Thyroid gland (tissue), 4 donors: ENCODE results near the gene LRIG1. TPM values are rescaled to one million over a fixed set of nuclear protein-coding genes. Genes with fewer than 3 reads are reported as not detected.
A peak's percentile ranks its signal among the peaks of the same experiment; 100 is the strongest.

Experiments
- DNase-seq, 2 donors: peaks; one replicate each; pipeline ENCODE4 v3.0.0-alpha.2; 2019
- H3K27ac ChIP-seq, 3 donors: fragments of 200-600 bp; sonication (generic); 1 replicate in 2 of 3; 2 replicates in 1 of 3; pipeline ENCODE4 v1.5.1; 2016 to 2019; ENCODE audit warnings: mild to moderate bottlenecking in 1 of 3, moderate library complexity in 1 of 3
- H3K27me3 ChIP-seq: fragments of 200-600 bp; sonication (generic); one replicate; pipeline ENCODE4 v1.5.1; 2019
- H3K36me3 ChIP-seq, 2 donors: fragments of 200-600 bp; sonication (generic); one replicate each; pipeline ENCODE4 v1.5.1; 2016 to 2019
- H3K4me1 ChIP-seq, 2 donors: fragments of 200-600 bp; sonication (generic); one replicate each; pipeline ENCODE4 v1.5.1; 2017 to 2019
- H3K4me3 ChIP-seq, 3 donors: fragments of 200-600 bp; sonication (generic); replicated peaks in 1 of 3; 1 replicate in 2 of 3; 2 replicates in 1 of 3; pipeline ENCODE4 v1.5.1; 2016; ENCODE audit warnings: mild to moderate bottlenecking in 1 of 3
- H3K9me3 ChIP-seq: fragments of 200-600 bp; sonication (generic); one replicate; pipeline ENCODE4 v1.5.1; 2017
- CTCF ChIP-seq, 6 experiments: fragments of 200-600 bp in 3 of 6; fragments of 450-650 bp in 3 of 6; sonication (generic) in 3 of 6; IDR thresholded peaks; one replicate each; pipeline ENCODE4 v1.5.1; 2016 to 2019; ENCODE audit warnings: antibody characterized with exemption in 6 of 6, mild to moderate bottlenecking in 2 of 6, inconsistent platforms in 1 of 6, moderate library complexity in 1 of 6
- POLR2A ChIP-seq, 2 donors: fragments of 450-650 bp; IDR thresholded peaks; one replicate each; pipeline ENCODE4 v1.6.1; 2017; ENCODE audit warnings: antibody characterized with exemption in 2 of 2, mild to moderate bottlenecking in 2 of 2, moderate library complexity in 1 of 2
- WGBS, 2 donors: methylation state at CpG; one replicate each; pipeline ENCODE4 v1.1.5; 2017; 5-methylcytosine and 5-hydroxymethylcytosine counted together
- intact Hi-C: fragments of 100-400 bp; cut with DNase I; formaldehyde crosslinking; loops from one replicate; pipeline ENCODE4 v1.15.1; 2023
- total RNA-seq, 4 donors: library from RNA; depleted of rRNA; stranded (reverse); fragments of >200 nt; gene quantifications; one replicate each; pipeline ENCODE4 v1.2.3, GENCODE V29; 2016

LRIG1 gene
- total RNA-seq, 4 donors from 2014 or later = 45.8 to 69.7 (median 61.7) TPM

GRCh38 chr3:66482018-66482404 lies 18.8 kb downstream of the LRIG1 start:
- Histone ChIP-seq H3K9me3 (no peaks in the 10 kb centered on the region), H3K27ac (peak overlapping the region; percentile 78 to 80 (median 79)), H3K4me1 (peaks cover 39 to 62% of the 10 kb centered on the region in 2 donors), H3K4me3 (no peak overlapping the region), H3K27me3 (no peaks in the 10 kb centered on the region), H3K36me3 (no peaks in the 10 kb centered on the region)
- intact Hi-C loops = no loop called here
- no peak for DNase-seq
- 60 to 65% methylated on average over 6 of the region's 6 CpGs for WGBS, 2 donors
- no peak for TF ChIP-seq POLR2A (IDR thresholded peaks at IDR 0.05)
- TF ChIP-seq CTCF (IDR thresholded peaks at IDR 0.05) = no peak

GRCh38 chr3:66481071-66482017 lies 19.5 kb downstream of the LRIG1 start:
- Histone ChIP-seq H3K4me3 (no peak overlapping the region), H3K4me1 (peaks cover 38 to 64% of the 10 kb centered on the region in 2 donors), H3K27me3 (no peaks in the 10 kb centered on the region), H3K36me3 (no peaks in the 10 kb centered on the region), H3K27ac (peak overlapping the region; percentile 13 to 80 (median 79)), H3K9me3 (no peaks in the 10 kb centered on the region)
- WGBS, 2 donors = 48 to 58% methylated on average over 13 of the region's 13 CpGs
- no peak for DNase-seq
- TF ChIP-seq CTCF (IDR thresholded peaks at IDR 0.05) (no peak), POLR2A (IDR thresholded peaks at IDR 0.05) (no peak)
- intact Hi-C loops = no loop called here

GRCh38 chr3:66480666-66481065 lies 20.2 kb downstream of the LRIG1 start:
- H3K27ac ChIP-seq = peak overlapping the region in 2 of 3 donors; percentile 25 to 80
- intact Hi-C loops = no loop called here
- peaks cover 43 to 66% of the 10 kb centered on the region in 2 donors for H3K4me1 ChIP-seq

GRCh38 chr3:66479532-66479947 lies 21.3 kb downstream of the LRIG1 start:
- Histone ChIP-seq H3K27ac (no peak overlapping the region), H3K4me3 (no peak overlapping the region), H3K4me1 (peaks cover 52 to 75% of the 10 kb centered on the region in 2 donors), H3K27me3 (no peaks in the 10 kb centered on the region), H3K9me3 (no peaks in the 10 kb centered on the region), H3K36me3 (no peaks in the 10 kb centered on the region)
- DNase-seq = no peak
- WGBS, 2 donors = 86 to 91% methylated on average over 2 of the region's 2 CpGs
- TF ChIP-seq CTCF (IDR thresholded peaks at IDR 0.05) (no peak), POLR2A (IDR thresholded peaks at IDR 0.05) (no peak)
- intact Hi-C loops = no loop called here

More at GRCh38 chr3:66480666-66481065, 20.2 kb downstream of the LRIG1 start:
- TF ChIP-seq POLR2A (IDR thresholded peaks at IDR 0.05) (no peak), CTCF (IDR thresholded peaks at IDR 0.05) (no peak)
- no peaks in the 10 kb centered on the region for H3K9me3 ChIP-seq
- 67 to 72% methylated on average over 2 of the region's 2 CpGs for WGBS, 2 donors
- H3K27me3 ChIP-seq = no peaks in the 10 kb centered on the region
- H3K4me3 ChIP-seq = no peak overlapping the region
- no peak for DNase-seq
- no peaks in the 10 kb centered on the region for H3K36me3 ChIP-seq

- H3K36me3 ChIP-seq = no peaks in the 10 kb centered on the region
- no peak for DNase-seq
- peaks cover 51 to 77% of the 10 kb centered on the region in 2 donors for H3K4me1 ChIP-seq
- H3K27me3 ChIP-seq = no peaks in the 10 kb centered on the region
- TF ChIP-seq CTCF (IDR thresholded peaks at IDR 0.05) = no peak
- TF ChIP-seq POLR2A (IDR thresholded peaks at IDR 0.05) = no peak
- WGBS, 2 donors = 88 to 89% methylated on average over 9 of the region's 9 CpGs
- H3K9me3 ChIP-seq = no peaks in the 10 kb centered on the region
- H3K4me3 ChIP-seq = no peak overlapping the region
- H3K27ac ChIP-seq = no peak overlapping the region
- intact Hi-C loops = no loop called here
These were observed 21.9 kb downstream of the LRIG1 start for GRCh38 chr3:66478960-66479359.
